ENCODE results near the gene SPG11.
"Not testable (repeated sequence)": the region's sequence is repeated elsewhere in the genome, so short reads cannot be mapped to it uniquely, and the experiment has no call there.

Gene SPG11

GRCh38 chr15:44554934-44555723, 108.3 kb downstream of the SPG11 start:
- DNase-seq: no peak

GRCh38 chr15:44550734-44551133, 112.7 kb downstream of the SPG11 start:
- no peak for DNase-seq

DNA sequence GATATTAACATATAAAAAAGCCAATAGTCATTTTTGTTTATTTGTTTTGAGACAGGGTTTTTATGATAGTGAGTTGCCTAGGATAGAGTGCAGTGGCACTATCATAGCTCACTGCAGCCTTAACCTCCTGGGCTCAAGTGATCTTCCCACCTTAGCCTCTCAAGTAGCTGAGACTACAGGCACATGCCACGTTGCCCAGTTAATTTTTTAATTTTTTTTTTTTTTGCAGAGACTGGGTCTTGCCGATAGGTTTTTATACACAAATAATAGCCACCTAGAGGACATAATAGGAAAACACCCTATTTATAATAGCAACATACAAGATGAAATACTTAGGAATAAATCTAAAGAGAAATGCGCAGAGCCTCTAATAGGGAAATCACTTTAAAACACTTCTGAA, 113.2 kb downstream of the SPG11 start:
- peak; percentile 29 for DNase-seq

GRCh38 chr15:44549152-44549551, 114.3 kb downstream of the SPG11 start:
- DNase-seq: not testable (repeated sequence)

GRCh38 chr15:44545913-44546802, 117.3 kb downstream of the SPG11 start:
- DNase-seq: no peak

GRCh38 chr15:44544745-44545144, 118.7 kb downstream of the SPG11 start:
- DNase-seq: not testable (repeated sequence)

GRCh38 chr15:44542596-44542995, 120.9 kb downstream of the SPG11 start:
- no peak for DNase-seq

GRCh38 chr15:44541282-44541958, 122.0 kb downstream of the SPG11 start:
- DNase-seq: no peak

DNA sequence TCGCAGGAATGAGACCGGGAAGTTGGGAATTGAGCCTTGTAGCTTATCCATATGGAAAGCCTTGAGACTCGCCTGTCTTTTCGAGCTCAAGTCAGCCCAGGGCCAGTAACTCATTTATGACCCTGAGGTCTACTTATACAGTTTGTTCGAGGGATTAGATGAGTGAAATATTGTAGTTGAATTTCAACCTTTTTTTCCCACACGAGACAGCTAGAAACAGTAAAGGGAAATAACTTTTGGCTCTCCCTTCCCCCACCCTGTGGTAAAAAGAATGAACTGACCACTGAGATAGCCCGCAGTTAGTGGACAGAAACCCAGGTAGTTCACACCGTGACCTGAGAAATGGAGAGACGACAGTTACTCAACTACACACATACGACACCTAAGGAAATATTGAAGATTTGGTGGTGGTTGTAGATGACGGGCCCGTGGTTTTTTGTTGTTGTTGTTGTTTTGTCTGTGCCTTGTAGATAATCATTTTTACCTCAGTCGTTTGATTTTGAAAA, 125.7 kb downstream of the SPG11 start:
- DNase-seq: peak; percentile 1

DNA sequence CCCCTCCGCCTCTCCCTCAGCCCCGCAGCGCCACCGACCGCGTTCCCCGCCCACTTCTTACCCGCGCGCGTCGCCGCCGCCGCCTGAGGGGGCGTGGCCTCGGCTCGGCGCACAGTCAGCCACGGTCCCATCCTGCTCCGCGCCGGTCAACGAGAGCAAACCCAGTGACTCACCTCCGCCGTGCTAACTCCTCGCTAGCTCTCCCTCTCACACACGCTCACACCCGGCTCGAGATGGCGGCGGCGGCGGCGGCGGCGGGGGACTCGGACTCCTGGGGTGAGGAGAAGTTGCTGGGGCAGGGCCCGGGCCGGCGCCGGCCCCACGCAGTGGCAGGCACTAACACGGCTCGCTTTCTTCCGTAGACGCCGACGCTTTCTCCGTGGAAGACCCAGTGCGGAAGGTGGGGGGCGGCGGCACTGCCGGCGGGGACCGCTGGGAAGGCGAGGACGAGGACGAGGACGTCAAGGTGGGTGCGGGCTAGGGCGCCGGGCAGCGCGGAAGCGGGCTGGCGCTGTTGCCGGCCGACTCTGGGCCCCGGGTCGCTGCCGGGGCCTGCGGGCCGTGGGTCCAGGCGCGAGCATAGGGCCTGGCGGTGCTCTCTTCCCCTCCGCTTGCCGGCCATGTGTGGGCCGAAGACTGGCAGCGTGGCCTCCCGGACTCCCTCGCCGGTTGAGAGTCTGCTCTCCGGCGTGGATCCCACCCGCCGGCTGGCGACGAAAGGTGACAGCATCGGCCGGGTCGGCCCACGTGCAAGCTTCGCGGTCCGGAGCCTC, 126.3 kb downstream of the SPG11 start, which contains the start of gene EIF3J:
Gene EIF3J (plus strand): TSS at position 186 of the 773 bp plus-strand sequence. CDS start 48 bp downstream, at position 234.
- peak; percentile 86 for DNase-seq

DNA sequence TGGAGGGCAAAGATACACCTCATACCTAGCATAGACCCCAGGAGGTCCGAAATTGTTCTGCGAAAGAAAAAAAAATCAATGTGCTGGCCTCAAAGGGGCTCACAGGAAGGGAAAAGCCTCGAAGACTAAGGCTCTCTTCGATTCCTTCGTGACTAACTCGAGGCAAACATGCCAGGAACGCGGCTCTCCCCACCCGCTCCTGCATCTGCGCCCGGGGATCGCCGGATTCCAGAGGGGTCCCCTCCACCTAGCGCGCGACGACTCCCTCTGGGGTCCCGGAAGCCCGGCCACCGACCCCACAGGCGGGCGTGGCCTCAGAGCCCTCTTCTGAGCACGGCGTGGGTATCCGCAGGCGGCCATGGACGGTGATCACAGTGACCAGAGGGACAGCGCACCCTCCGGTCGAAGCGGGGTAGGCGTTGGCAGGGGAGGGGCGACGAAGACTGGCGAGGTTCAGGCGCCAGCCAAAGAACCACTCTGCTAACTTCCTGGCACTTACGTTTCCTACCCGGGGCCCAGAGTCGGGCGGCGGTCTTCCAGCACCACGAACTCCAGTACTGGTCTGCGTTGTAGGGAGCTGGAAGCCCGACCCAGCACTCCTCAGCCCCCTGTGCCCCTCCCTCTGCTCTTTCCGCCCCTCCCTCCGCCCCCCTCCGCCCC, 127.0 kb downstream of the SPG11 start:
- DNase-seq: peak; percentile 86

GRCh38 chr15:44535523-44536301, 127.8 kb downstream of the SPG11 start:
- no peak for DNase-seq

- no peak for DNase-seq
Measured at GRCh38 chr15:44535092-44535491, 128.4 kb downstream of the SPG11 start.

DNA sequence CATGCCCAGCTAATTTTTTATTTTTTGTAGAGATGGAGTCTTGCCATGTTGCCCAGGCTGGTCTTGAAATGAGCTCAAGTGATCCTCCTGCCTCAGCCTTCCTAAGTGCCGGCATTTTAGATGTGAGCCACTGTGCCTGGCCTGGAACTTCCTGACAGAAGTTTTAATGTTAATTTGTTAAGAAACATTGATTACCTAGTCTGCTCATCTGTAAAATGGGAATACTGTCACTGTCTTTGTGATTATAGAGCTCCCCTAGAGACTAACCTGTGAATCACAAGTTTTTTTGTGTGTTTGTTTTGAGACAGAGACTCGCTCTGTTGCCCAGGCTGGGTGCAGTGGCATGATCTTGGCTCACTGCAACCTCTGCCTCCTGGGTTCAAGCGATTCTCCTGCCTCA, 130.8 kb downstream of the SPG11 start:
- DNase-seq: no peak

- DNase-seq: not testable (repeated sequence)
Measured at GRCh38 chr15:44532275-44532674, 131.2 kb downstream of the SPG11 start.

- DNase-seq: no peak
Measured at GRCh38 chr15:44530653-44531052, 132.8 kb downstream of the SPG11 start.

DNA sequence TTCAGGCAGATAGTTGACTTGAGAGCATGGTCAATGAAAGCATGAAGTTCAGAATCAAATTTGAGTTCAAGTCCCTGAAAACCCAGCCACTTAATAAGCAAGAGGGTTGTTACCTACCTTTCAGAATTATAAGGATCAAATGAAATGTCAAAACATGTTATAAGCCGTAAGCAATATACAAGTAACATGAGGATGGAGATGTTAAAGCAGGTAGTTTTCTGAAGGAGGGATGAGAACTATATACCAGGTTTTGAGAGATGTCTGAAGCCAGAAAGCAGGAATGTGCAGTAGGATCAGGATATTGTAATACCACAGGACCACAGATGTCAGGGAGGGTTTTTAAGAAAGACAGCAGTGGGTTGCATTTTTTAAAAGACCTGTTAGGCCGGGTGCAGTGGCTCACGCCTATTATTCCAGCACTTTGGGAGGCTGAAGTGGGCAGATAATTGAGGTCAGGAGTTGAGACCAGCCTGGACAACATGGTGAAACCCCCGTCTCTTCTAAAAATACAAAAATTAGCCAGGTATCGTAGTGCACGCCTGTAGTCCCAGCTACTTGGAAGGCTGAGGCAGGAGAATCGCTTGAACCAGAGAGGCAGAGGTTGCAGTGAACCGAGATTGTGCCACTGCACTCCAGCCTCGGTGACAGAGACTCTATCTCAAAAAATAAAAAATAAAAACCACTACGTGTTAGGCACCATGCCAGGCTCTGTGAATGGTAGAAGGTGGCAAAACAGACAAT, 133.4 kb downstream of the SPG11 start:
- DNase-seq: no peak

- DNase-seq: no peak
Measured at GRCh38 chr15:44527241-44527640, 136.2 kb downstream of the SPG11 start.

DNA sequence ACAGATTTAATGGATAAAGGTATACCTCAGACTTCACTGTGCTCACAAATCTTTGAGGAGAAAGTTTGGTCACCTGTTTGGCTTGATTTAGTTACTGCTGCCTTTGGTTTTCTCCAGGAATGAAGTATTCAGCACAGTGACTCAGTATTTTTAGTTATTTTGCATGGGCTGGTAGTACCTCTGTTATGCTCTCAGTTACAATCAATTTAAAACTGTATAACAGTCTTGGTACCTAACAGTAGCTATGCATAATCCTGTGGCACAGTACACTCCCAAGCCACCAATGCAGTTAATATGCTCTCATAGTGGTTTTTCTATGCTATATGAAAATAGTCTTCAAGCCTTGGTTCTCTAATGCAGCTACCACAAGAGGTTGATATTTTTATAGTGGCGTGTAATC, 138.4 kb downstream of the SPG11 start:
- DNase-seq: no peak

GRCh38 chr15:44519537-44519936, 143.9 kb downstream of the SPG11 start:
- DNase-seq: no peak

Data from NCI-H1694 treated with DMSO at 0.1 percent for 48 hours (cell line).